DND-41 (cell line): ENCODE measurements around the gene UBE2H.

Experiments used
- CTCF ChIP-seq: IDR thresholded peaks from 2 replicates; pipeline ENCODE4 v1.5.1; 2012; ENCODE audit warnings: borderline replicate concordance, low read length, moderate library complexity, mild to moderate bottlenecking; ENCODE audit not compliant: poor library complexity, severe bottlenecking; ENCODE audit errors: extremely low read depth
- EZH2 ChIP-seq: IDR thresholded peaks from 3 replicates; pipeline ENCODE4 v1.6.1; 2012; ENCODE audit warnings: borderline replicate concordance, low read depth, mild to moderate bottlenecking, moderate library complexity, low read length, inconsistent platforms; ENCODE audit not compliant: severe bottlenecking

DNA sequence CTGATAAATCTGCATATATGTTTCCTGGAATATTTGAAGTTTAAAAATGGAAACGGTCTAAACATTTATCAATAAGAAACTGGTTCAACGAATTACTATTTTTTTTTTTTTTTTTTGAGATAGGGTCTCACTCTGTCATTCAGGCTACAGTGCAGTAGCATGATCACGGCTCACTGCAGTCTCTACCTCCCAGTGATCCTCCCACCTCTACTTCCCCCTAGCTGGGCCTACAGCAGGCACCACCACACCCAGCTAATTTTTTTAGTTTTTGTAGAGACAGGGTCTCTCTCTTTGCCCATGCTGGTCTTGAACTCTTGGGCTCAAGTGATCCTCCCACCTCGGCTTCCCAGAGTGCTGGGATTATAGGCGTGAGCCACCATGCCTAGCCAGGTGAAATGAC, 68.3 kb downstream of the UBE2H start:
- no peak for TF ChIP-seq CTCF
- no peak for TF ChIP-seq EZH2
